Astrocyte (in vitro differentiated cells and primary cell): ENCODE results near the gene MGAT3. TPM values are rescaled to one million over a fixed set of nuclear protein-coding genes. Genes with fewer than 3 reads are reported as not detected.

Experiments
- DNase-seq: peaks from one replicate; pipeline ENCODE4 v3.0.0-alpha.2; 2010; ENCODE audit warnings: low read depth
- FAIRE-seq: peaks from 2 replicates; lab custom pipeline; 2011; peaks lifted over from hg19 to GRCh38; lab: Jason Lieb, UNC
- H2AFZ ChIP-seq: 2 replicates; pipeline ENCODE4 v1.6.0; 2012; ENCODE audit warnings: low read depth, low read length, inconsistent platforms
- H3K27ac ChIP-seq: 2 replicates; pipeline ENCODE4 v1.5.1; 2011; ENCODE audit warnings: low read depth, low read length, inconsistent platforms
- H3K27me3 ChIP-seq: 2 replicates; pipeline ENCODE4 v1.6.0; 2011; ENCODE audit warnings: low read length, inconsistent platforms; ENCODE audit not compliant: insufficient read depth
- H3K36me3 ChIP-seq: 2 replicates; pipeline ENCODE4 v1.5.1; 2011; ENCODE audit warnings: low read length, inconsistent platforms; ENCODE audit not compliant: insufficient read depth
- H3K4me1 ChIP-seq: 2 replicates; pipeline ENCODE4 v1.5.1; 2011; ENCODE audit warnings: low read length, inconsistent platforms; ENCODE audit not compliant: insufficient read depth
- H3K4me2 ChIP-seq: 2 replicates; pipeline ENCODE4 v1.6.0; 2012; ENCODE audit warnings: low read length, inconsistent platforms
- H3K4me3 ChIP-seq: 2 replicates; pipeline ENCODE4 v1.5.1; 2011; ENCODE audit warnings: low read depth, mild to moderate bottlenecking, low read length, inconsistent platforms; ENCODE audit not compliant: insufficient read depth
- H3K79me2 ChIP-seq: 2 replicates; pipeline ENCODE4 v1.6.0; 2012; ENCODE audit warnings: mild to moderate bottlenecking, low read length, inconsistent platforms; ENCODE audit not compliant: insufficient read depth
- H3K9ac ChIP-seq: 2 replicates; pipeline ENCODE4 v1.6.0; 2012; ENCODE audit warnings: mild to moderate bottlenecking, low read length, inconsistent platforms
- H3K9me3 ChIP-seq: 2 replicates; pipeline ENCODE4 v1.5.1; 2012; ENCODE audit warnings: low read depth, mild to moderate bottlenecking, low read length, inconsistent platforms; ENCODE audit not compliant: insufficient read depth
- H4K20me1 ChIP-seq: 2 replicates; pipeline ENCODE4 v1.6.0; 2012; ENCODE audit warnings: low read length, inconsistent platforms; ENCODE audit not compliant: insufficient read depth
- H3K27ac Mint-ChIP-seq: one replicate; pipeline ENCODE4 v1.8.0; 2021; ENCODE audit warnings: mild to moderate bottlenecking, mixed read lengths; ENCODE audit not compliant: unreplicated experiment
- H3K27me3 Mint-ChIP-seq: one replicate; pipeline ENCODE4 v1.8.0; 2021; ENCODE audit warnings: low read depth, mixed read lengths; ENCODE audit not compliant: unreplicated experiment
- H3K36me3 Mint-ChIP-seq: one replicate; pipeline ENCODE4 v1.8.0; 2021; ENCODE audit warnings: low read depth, mixed read lengths; ENCODE audit not compliant: unreplicated experiment
- H3K4me1 Mint-ChIP-seq: one replicate; pipeline ENCODE4 v1.8.0; 2021; ENCODE audit warnings: low read depth, mixed read lengths; ENCODE audit not compliant: unreplicated experiment
- H3K4me3 Mint-ChIP-seq: one replicate; pipeline ENCODE4 v1.8.0; 2021; ENCODE audit warnings: mild to moderate bottlenecking, moderate library complexity, mixed read lengths; ENCODE audit not compliant: unreplicated experiment
- H3K9me3 Mint-ChIP-seq: one replicate; pipeline ENCODE4 v1.8.0; 2021; ENCODE audit warnings: mild to moderate bottlenecking, mixed read lengths; ENCODE audit not compliant: unreplicated experiment
- CTCF ChIP-seq: IDR thresholded peaks from 2 replicates; pipeline ENCODE4 v1.5.1; 2011; ENCODE audit warnings: low read depth, mild to moderate bottlenecking, inconsistent platforms, low read length, moderate library complexity; ENCODE audit not compliant: insufficient read depth
- EZH2 ChIP-seq: IDR thresholded peaks from 2 replicates; pipeline ENCODE4 v1.6.1; 2012; ENCODE audit warnings: mild to moderate bottlenecking, low read length, inconsistent platforms; ENCODE audit not compliant: insufficient read depth
- total RNA-seq: library from RNA; stranded (reverse); gene quantifications from 2 replicates; pipeline ENCODE4 v1.2.1, GENCODE V29; 2021

Gene MGAT3
- total RNA-seq, 1 donor from 2014 or later, result 7.9 TPM

GRCh38 chr22:39463277-39463676 lies 6.5 kb downstream of the MGAT3 start:
- no peak overlapping the region for H3K27ac Mint-ChIP-seq
- no peaks in the 10 kb centered on the region for H3K36me3 Mint-ChIP-seq
- H2AFZ ChIP-seq, result no peak overlapping the region
- no peak overlapping the region for H3K4me3 ChIP-seq
- no peak overlapping the region for H3K4me2 ChIP-seq
- no peaks in the 10 kb centered on the region for H3K79me2 ChIP-seq
- H3K9ac ChIP-seq, result no peak overlapping the region
- no peak overlapping the region for H3K27ac ChIP-seq
- H3K9me3 Mint-ChIP-seq, result no peaks in the 10 kb centered on the region
- H3K27me3 Mint-ChIP-seq, result peaks cover 6% of the 10 kb centered on the region
- H3K4me3 Mint-ChIP-seq, result no peak overlapping the region
- no peaks in the 10 kb centered on the region for H3K4me1 ChIP-seq
- H3K36me3 ChIP-seq, result no peaks in the 10 kb centered on the region
- H3K27me3 ChIP-seq, result peaks cover 8% of the 10 kb centered on the region
- DNase-seq (no peak), FAIRE-seq (no peak)
- H3K9me3 ChIP-seq, result no peaks in the 10 kb centered on the region
- H3K4me1 Mint-ChIP-seq, result peaks cover 5% of the 10 kb centered on the region
- TF ChIP-seq CTCF, result no peak
- no peak for TF ChIP-seq EZH2
- no peaks in the 10 kb centered on the region for H4K20me1 ChIP-seq

DNA sequence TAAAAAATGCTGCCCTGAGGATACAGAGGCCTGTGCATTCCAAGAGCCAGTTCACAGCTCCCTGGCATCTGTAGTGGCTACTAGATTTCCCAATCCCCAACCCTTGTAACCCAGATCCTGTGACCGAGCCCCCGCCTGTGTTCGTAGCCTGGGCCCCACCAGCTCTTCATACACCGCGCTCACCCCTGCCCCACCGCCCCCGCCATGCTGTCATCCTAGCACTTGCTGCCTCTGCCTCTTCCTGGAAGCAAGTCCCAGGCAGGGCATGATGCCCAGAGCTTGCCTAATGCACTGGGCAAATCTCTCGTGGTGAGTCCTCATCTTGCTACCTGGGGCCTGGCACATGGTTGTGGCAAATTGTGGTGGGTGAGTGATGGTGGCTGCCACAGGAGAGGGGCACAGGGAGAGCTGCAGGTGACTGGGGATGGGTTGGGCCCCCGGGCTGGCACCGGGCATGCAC lies 7.1 kb downstream of the MGAT3 start:
- TF ChIP-seq CTCF, result no peak
- TF ChIP-seq EZH2, result no peak
- H3K9me3 ChIP-seq, result no peaks in the 10 kb centered on the region
- no peak overlapping the region for H3K27ac ChIP-seq
- no peak overlapping the region for H2AFZ ChIP-seq
- H3K4me2 ChIP-seq, result no peak overlapping the region
- H3K36me3 Mint-ChIP-seq, result no peaks in the 10 kb centered on the region
- FAIRE-seq (no peak), DNase-seq (no peak)
- no peaks in the 10 kb centered on the region for H4K20me1 ChIP-seq
- H3K4me1 Mint-ChIP-seq, result peaks cover 4% of the 10 kb centered on the region
- H3K9ac ChIP-seq, result no peak overlapping the region
- H3K9me3 Mint-ChIP-seq, result no peaks in the 10 kb centered on the region
- H3K4me3 ChIP-seq, result no peak overlapping the region
- H3K27ac Mint-ChIP-seq, result no peak overlapping the region
- no peaks in the 10 kb centered on the region for H3K4me1 ChIP-seq
- H3K27me3 Mint-ChIP-seq, result peaks cover 6% of the 10 kb centered on the region
- no peak overlapping the region for H3K4me3 Mint-ChIP-seq
- H3K36me3 ChIP-seq, result no peaks in the 10 kb centered on the region
- no peaks in the 10 kb centered on the region for H3K79me2 ChIP-seq
- H3K27me3 ChIP-seq, result peaks cover 2% of the 10 kb centered on the region

GRCh38 chr22:39466228-39467006 lies 9.6 kb downstream of the MGAT3 start:
- Histone ChIP-seq H2AFZ (no peak overlapping the region), H3K36me3 (no peaks in the 10 kb centered on the region), H3K79me2 (no peaks in the 10 kb centered on the region), H3K27ac (no peak overlapping the region), H3K9me3 (no peaks in the 10 kb centered on the region), H4K20me1 (no peaks in the 10 kb centered on the region), H3K4me3 (no peak overlapping the region), H3K4me1 (peaks cover 3% of the 10 kb centered on the region), H3K27me3 (no peaks in the 10 kb centered on the region), H3K4me2 (no peak overlapping the region), H3K9ac (no peak overlapping the region)
- Mint-ChIP-seq H3K4me3 (no peak overlapping the region), H3K36me3 (no peaks in the 10 kb centered on the region), H3K27ac (no peak overlapping the region), H3K9me3 (no peaks in the 10 kb centered on the region), H3K4me1 (peaks cover 17% of the 10 kb centered on the region), H3K27me3 (peaks cover 5% of the 10 kb centered on the region)
- no peak for FAIRE-seq
- no peak for DNase-seq
- TF ChIP-seq EZH2 (no peak), CTCF (no peak)
